CD4-positive, alpha-beta T cell (primary cell): Measurements from ENCODE around the gene OSBPL3. TPM values are rescaled to one million over a fixed set of nuclear protein-coding genes. Genes with fewer than 3 reads are reported as not detected.

Experiments
- ATAC-seq: fragments of 200-7000 bp; cut with Tn5 transposase; one replicate; pipeline ENCODE4 v1.10.0; 2022; ENCODE audit warnings: mild to moderate bottlenecking; ENCODE audit not compliant: poor library complexity
- CTCF ChIA-PET: fragments of 350-600 bp; sonication (Branson Sonifier 250); formaldehyde crosslinking; loops from one replicate; lab custom pipeline; 2021; ENCODE audit warnings: antibody characterized with exemption, inconsistent platforms; lab: Charles Lee
- POLR2A ChIA-PET: fragments of 350-600 bp; sonication (Branson Sonifier 250); formaldehyde crosslinking; loops from one replicate; lab custom pipeline; 2021; ENCODE audit warnings: antibody characterized with exemption, inconsistent platforms; lab: Charles Lee
- DNase-seq, 14 experiments: peaks; one replicate each; pipeline ENCODE4 v3.0.0-alpha.2; 2013 to 2020; ENCODE audit warnings: mixed read lengths in 2 of 14
- H3K27ac ChIP-seq, 2 donors: one replicate each; pipeline versions ENCODE4 v1.5.1 to v1.7.0; 2013; ENCODE audit warnings: low read length in 2 of 2, low read depth in 1 of 2, mild to moderate bottlenecking in 1 of 2
- H3K27me3 ChIP-seq, 2 experiments: 1 replicate in 1 of 2; 2 replicates in 1 of 2; pipeline versions ENCODE4 v1.6.1 to v1.7.0; 2013; ENCODE audit warnings: low read length in 2 of 2, control low read depth in 1 of 2, mild to moderate bottlenecking in 1 of 2, moderate library complexity in 1 of 2; ENCODE audit not compliant: insufficient read depth in 2 of 2, control insufficient read depth in 1 of 2
- H3K36me3 ChIP-seq: one replicate; pipeline ENCODE4 v1.6.1; 2013; ENCODE audit warnings: low read length, control low read depth; ENCODE audit not compliant: insufficient read depth
- H3K4me1 ChIP-seq: one replicate; pipeline ENCODE4 v1.6.1; 2013; ENCODE audit warnings: low read length, control low read depth; ENCODE audit not compliant: insufficient read depth
- H3K4me3 ChIP-seq: one replicate; pipeline ENCODE4 v1.5.1; 2013; ENCODE audit warnings: mild to moderate bottlenecking, low read length, moderate library complexity
- H3K9me3 ChIP-seq, 2 experiments: 1 replicate in 1 of 2; 2 replicates in 1 of 2; pipeline versions ENCODE4 v1.6.1 to v1.7.0; 2013; ENCODE audit warnings: low read length in 2 of 2, mild to moderate bottlenecking in 2 of 2, control low read depth in 1 of 2, moderate library complexity in 1 of 2; ENCODE audit not compliant: control insufficient read depth in 1 of 2, insufficient read depth in 1 of 2
- H3K27ac Mint-ChIP-seq: one replicate; pipeline ENCODE4 v1.8.0; 2020; ENCODE audit warnings: mixed read lengths
- H3K27me3 Mint-ChIP-seq: one replicate; pipeline ENCODE4 v1.8.0; 2021; ENCODE audit warnings: mixed read lengths
- H3K36me3 Mint-ChIP-seq: one replicate; pipeline ENCODE4 v1.8.0; 2021; ENCODE audit warnings: low read depth, mixed read lengths
- H3K4me1 Mint-ChIP-seq: one replicate; pipeline ENCODE4 v1.8.0; 2021; ENCODE audit warnings: low read depth, mixed read lengths
- H3K4me3 Mint-ChIP-seq: one replicate; pipeline ENCODE4 v1.8.0; 2020; ENCODE audit warnings: mild to moderate bottlenecking, mixed read lengths
- H3K9me3 Mint-ChIP-seq: one replicate; pipeline ENCODE4 v1.8.0; 2020; ENCODE audit warnings: mixed read lengths
- intact Hi-C, 2 experiments: fragments of 100-400 bp; cut with DNase I in 1 of 2; cut with micrococcal nuclease in 1 of 2; formaldehyde crosslinking; loops; one replicate each; pipeline versions ENCODE4 v1.15.1 to v1.9.0; 2023 to 2025; cut with DNase I, micrococcal nuclease
- total RNA-seq, 174 experiments: library from RNA in 2 of 174; stranded (reverse) in 2 of 174; gene quantifications; one replicate each; pipeline ENCODE4 v1.2.3 and lab custom pipeline; 2021 to 2026
- TF ChIP-seq, protein P1 (sequence below): fragments of 200-600 bp; IDR thresholded peaks from one replicate; pipeline ENCODE4 v1.8.0; 2022; ENCODE audit warnings: antibody characterized with exemption, mild to moderate bottlenecking

OSBPL3 gene
- total RNA-seq, 2 experiments from 2014 or later, result 25.4 to 25.9 TPM

DNA sequence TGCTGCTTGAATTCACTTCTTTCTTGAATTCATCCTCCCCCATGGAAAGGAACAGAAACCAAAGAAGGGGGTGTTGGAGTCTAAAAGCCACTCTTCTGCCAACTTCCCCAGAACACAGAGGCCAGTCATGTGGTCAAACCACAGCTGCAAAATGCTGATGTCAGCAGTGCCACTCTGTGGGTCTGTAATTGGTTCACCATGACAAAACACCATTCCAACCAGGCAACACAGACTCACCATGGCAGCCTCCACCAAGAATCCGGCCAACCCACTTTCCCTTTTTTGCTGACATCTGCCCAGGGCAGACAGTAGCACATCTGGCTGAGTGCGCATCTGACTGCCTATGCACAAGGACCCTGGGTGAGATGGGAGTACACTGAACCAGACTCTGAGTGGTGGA lies 16.8 kb downstream of the OSBPL3 start:
- H3K4me1 Mint-ChIP-seq, result peaks cover 81% of the 10 kb centered on the region
- Histone ChIP-seq H3K27me3 (no peaks in the 10 kb centered on the region), H3K4me1 (peaks cover 29% of the 10 kb centered on the region), H3K36me3 (no peaks in the 10 kb centered on the region), H3K4me3 (no peak overlapping the region), H3K9me3 (no peaks in the 10 kb centered on the region), H3K27ac (no peak overlapping the region)
- DNase-seq, result peak in 4 of 14 experiments; percentile 16 to 65 (median 54)
- H3K4me3 Mint-ChIP-seq, result no peak overlapping the region
- TF ChIP-seq, protein P1, sequence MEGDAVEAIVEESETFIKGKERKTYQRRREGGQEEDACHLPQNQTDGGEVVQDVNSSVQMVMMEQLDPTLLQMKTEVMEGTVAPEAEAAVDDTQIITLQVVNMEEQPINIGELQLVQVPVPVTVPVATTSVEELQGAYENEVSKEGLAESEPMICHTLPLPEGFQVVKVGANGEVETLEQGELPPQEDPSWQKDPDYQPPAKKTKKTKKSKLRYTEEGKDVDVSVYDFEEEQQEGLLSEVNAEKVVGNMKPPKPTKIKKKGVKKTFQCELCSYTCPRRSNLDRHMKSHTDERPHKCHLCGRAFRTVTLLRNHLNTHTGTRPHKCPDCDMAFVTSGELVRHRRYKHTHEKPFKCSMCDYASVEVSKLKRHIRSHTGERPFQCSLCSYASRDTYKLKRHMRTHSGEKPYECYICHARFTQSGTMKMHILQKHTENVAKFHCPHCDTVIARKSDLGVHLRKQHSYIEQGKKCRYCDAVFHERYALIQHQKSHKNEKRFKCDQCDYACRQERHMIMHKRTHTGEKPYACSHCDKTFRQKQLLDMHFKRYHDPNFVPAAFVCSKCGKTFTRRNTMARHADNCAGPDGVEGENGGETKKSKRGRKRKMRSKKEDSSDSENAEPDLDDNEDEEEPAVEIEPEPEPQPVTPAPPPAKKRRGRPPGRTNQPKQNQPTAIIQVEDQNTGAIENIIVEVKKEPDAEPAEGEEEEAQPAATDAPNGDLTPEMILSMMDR, result no peak
- ChIA-PET POLR2A (interaction anchor here (6.9 kb wide), 1 partner anchor 17 kb away, joined by 51 read pairs; the partner anchor contains the start of gene OSBPL3), CTCF (no interaction called here)
- no peaks in the 10 kb centered on the region for H3K9me3 Mint-ChIP-seq
- H3K36me3 Mint-ChIP-seq, result no peaks in the 10 kb centered on the region
- H3K27me3 Mint-ChIP-seq, result no peaks in the 10 kb centered on the region
- ATAC-seq, result no peak
- intact Hi-C loops, result no loop called here
- peak overlapping the region; percentile 9 for H3K27ac Mint-ChIP-seq

DNA sequence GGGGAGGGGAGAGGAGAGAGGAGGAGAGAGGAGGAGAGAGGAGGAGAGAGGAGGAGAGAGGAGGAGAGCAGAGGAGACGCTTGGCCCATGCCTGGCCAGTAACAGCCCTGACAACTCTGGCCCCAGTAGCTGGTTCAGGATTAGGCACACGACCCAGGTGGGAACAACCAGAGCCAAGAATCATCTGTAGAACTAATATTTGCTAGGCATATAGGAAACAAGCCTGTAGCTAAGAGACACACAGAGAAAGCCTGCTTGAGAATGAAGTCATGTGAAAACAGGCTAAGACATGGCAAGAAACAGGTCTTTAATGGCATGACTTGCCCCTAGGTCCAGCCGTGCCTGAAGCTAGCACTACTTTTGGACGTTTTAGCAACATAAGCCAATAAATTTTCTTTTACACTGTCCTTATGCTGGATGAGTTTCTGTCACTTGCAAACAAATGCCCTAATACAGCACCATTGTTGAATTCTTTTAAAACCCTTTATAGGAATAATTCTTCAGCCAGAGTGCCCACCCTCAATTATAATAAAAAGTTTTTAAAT lies 17.5 kb downstream of the OSBPL3 start:
- Mint-ChIP-seq H3K27ac (no peak overlapping the region), H3K4me3 (no peak overlapping the region), H3K27me3 (no peaks in the 10 kb centered on the region), H3K4me1 (peaks cover 83% of the 10 kb centered on the region), H3K9me3 (no peaks in the 10 kb centered on the region), H3K36me3 (no peaks in the 10 kb centered on the region)
- Histone ChIP-seq H3K27me3 (no peaks in the 10 kb centered on the region), H3K4me3 (no peak overlapping the region), H3K27ac (no peak overlapping the region), H3K36me3 (no peaks in the 10 kb centered on the region), H3K4me1 (peaks cover 29% of the 10 kb centered on the region), H3K9me3 (no peaks in the 10 kb centered on the region)
- POLR2A ChIA-PET, result interaction anchor here (0.6 to 6.9 kb wide), 2 partner anchors 17 to 116 kb away, joined by 3 to 51 read pairs; partner anchors contain the start of gene OSBPL3
- ATAC-seq (no peak), DNase-seq (no peak)
- intact Hi-C loops, result no loop called here
- TF ChIP-seq, protein P1, result no peak
- CTCF ChIA-PET, result no interaction called here

DNA sequence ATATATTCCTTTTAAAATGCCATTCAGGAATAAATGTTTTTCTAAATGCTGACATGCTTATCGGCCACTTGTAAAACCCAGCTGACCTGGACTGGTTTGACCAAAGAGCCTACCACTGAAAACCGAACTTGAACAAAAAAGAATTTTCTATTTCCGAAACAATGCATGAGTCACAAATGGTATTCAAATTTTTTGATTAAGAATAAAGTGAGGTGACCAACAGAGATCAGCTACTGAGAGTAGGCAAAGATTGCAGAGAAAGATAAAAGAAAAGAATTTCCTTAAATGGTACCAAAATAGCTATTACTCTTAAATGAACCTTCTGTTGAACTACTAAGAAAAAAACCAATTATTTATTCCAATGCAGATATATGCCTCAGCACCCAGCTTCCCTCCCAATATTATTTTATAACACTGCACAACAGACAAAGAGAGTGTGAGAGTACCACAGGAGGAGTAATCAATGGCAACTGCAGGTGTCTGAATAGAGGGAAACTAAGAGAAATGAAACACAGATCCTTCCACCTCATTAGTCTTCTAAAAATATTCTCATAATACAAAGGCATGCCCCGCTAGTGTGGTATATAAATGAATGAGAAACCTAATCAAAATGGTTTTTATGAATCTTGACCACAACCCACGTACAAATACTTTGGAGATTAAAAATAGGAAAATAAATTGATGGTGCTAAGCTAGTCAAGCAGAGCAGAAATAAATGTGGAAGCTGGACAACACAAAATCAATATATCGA lies 20.1 kb downstream of the OSBPL3 start:
- Histone ChIP-seq H3K27ac (no peak overlapping the region), H3K27me3 (no peaks in the 10 kb centered on the region), H3K4me1 (peaks cover 12% of the 10 kb centered on the region), H3K36me3 (no peaks in the 10 kb centered on the region), H3K9me3 (no peaks in the 10 kb centered on the region), H3K4me3 (no peak overlapping the region)
- no peaks in the 10 kb centered on the region for H3K27me3 Mint-ChIP-seq
- H3K4me3 Mint-ChIP-seq, result no peak overlapping the region
- H3K4me1 Mint-ChIP-seq, result peaks cover 73% of the 10 kb centered on the region
- no peaks in the 10 kb centered on the region for H3K36me3 Mint-ChIP-seq
- no peak overlapping the region for H3K27ac Mint-ChIP-seq
- H3K9me3 Mint-ChIP-seq, result no peaks in the 10 kb centered on the region
- DNase-seq (no peak), ATAC-seq (no peak)
- CTCF ChIA-PET, result interaction anchor here (1.1 to 1.6 kb wide), 3 partner anchors 9 to 26 kb away, joined by 3 to 5 read pairs (median 4); no protein-coding TSS in a partner anchor
- intact Hi-C loops, result no loop called here
- POLR2A ChIA-PET, result interaction anchor here (1.0 to 1.9 kb wide), 2 partner anchors 20 to 22 kb away, joined by 3 to 7 read pairs; partner anchors contain the start of gene OSBPL3
- TF ChIP-seq, protein P1, result no peak
